ENCODE measurements around the gene HHAT. TPM values are rescaled to one million over a fixed set of nuclear protein-coding genes. Genes with fewer than 3 reads are reported as not detected.

The HHAT gene
- total RNA-seq, 1 donor from 2014 or later, result 14.7 TPM

DNA sequence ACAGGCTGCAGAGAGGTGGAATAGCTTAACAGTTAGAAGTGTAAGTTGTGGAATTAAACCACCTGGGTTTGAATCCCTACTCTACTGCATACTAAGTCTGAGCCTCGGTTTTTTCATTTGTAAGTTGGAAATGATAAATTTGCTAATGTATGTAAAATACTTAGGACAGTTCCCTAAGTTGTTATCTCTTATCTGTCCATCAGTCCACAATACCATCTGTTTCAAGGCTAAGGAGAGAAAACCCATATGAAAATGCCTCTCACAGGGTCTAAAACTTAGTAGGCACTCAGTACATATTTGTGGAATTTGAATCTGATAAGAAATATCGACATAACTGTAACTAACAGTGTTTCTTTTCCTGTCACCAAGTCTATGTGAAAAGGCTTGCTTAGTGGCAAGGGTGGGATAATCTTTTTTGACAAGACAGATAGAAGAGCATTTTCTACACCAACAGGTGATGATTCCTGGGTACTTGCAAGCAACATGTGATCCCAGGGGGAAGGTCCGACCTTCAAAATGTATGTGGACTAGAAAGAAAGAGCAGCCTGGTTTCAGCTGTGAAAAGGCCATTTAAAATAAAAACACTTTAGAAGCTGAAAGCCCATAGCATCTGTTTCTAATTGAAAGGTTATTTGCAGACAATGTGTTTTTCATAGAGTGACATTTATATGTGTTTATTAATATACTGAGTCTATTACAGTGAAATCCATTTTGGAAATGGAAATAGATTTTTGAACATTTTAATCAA, 202.9 kb downstream of the HHAT start:
- Mint-ChIP-seq H3K4me3 (ENCODE audit: low read depth) (no peak overlapping the region), H3K9me3 (ENCODE audit: low read depth) (no peaks in the 10 kb centered on the region), H3K27ac (no peak overlapping the region), H3K27me3 (no peaks in the 10 kb centered on the region), H3K36me3 (ENCODE audit: insufficient read depth) (no peaks in the 10 kb centered on the region), H3K4me1 (ENCODE audit: low read depth) (peaks cover 1% of the 10 kb centered on the region)
- no peak for DNase-seq (ENCODE audit: low spot score, unreplicated experiment)
- TF ChIP-seq, protein P1, sequence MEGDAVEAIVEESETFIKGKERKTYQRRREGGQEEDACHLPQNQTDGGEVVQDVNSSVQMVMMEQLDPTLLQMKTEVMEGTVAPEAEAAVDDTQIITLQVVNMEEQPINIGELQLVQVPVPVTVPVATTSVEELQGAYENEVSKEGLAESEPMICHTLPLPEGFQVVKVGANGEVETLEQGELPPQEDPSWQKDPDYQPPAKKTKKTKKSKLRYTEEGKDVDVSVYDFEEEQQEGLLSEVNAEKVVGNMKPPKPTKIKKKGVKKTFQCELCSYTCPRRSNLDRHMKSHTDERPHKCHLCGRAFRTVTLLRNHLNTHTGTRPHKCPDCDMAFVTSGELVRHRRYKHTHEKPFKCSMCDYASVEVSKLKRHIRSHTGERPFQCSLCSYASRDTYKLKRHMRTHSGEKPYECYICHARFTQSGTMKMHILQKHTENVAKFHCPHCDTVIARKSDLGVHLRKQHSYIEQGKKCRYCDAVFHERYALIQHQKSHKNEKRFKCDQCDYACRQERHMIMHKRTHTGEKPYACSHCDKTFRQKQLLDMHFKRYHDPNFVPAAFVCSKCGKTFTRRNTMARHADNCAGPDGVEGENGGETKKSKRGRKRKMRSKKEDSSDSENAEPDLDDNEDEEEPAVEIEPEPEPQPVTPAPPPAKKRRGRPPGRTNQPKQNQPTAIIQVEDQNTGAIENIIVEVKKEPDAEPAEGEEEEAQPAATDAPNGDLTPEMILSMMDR (IDR thresholded peaks at IDR 0.05; ENCODE audit: unreplicated experiment), result no peak

DNA sequence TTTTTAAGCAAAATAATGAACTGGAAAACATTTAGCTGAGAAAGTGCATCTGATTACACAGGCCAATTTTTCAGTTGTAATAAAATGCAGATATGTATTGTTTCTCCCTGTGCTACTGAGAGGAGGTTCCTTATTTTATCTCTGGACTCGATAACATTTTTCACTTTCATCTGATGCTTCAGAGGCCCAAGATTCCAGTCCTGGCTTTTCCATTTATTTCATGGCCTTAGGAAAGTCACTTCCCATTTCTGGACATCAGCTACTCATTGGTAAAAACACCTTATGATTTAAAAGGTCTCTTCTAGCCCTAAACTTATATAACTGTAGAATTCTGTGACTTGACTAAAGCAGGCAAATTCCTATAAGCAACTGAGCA, 203.5 kb downstream of the HHAT start:
- Mint-ChIP-seq H3K36me3 (ENCODE audit: insufficient read depth) (no peaks in the 10 kb centered on the region), H3K27ac (no peak overlapping the region), H3K4me1 (ENCODE audit: low read depth) (peaks cover 1% of the 10 kb centered on the region), H3K4me3 (ENCODE audit: low read depth) (no peak overlapping the region), H3K27me3 (no peaks in the 10 kb centered on the region), H3K9me3 (ENCODE audit: low read depth) (no peaks in the 10 kb centered on the region)
- TF ChIP-seq, protein P1 (IDR thresholded peaks at IDR 0.05; ENCODE audit: unreplicated experiment), result no peak
- no peak for DNase-seq (ENCODE audit: low spot score, unreplicated experiment)

- TF ChIP-seq, protein P1 (IDR thresholded peaks at IDR 0.05; ENCODE audit: unreplicated experiment), result no peak
- H3K4me3 Mint-ChIP-seq (ENCODE audit: low read depth), result no peak overlapping the region
- peaks cover 1% of the 10 kb centered on the region for H3K4me1 Mint-ChIP-seq (ENCODE audit: low read depth)
- H3K9me3 Mint-ChIP-seq (ENCODE audit: low read depth), result no peaks in the 10 kb centered on the region
- H3K27ac Mint-ChIP-seq, result no peak overlapping the region
- no peaks in the 10 kb centered on the region for H3K36me3 Mint-ChIP-seq (ENCODE audit: insufficient read depth)
- no peak for DNase-seq (ENCODE audit: low spot score, unreplicated experiment)
- no peaks in the 10 kb centered on the region for H3K27me3 Mint-ChIP-seq
Observed at GRCh38 chr1:210535761-210536160, 207.1 kb downstream of the HHAT start.

- H3K36me3 Mint-ChIP-seq (ENCODE audit: insufficient read depth), result no peaks in the 10 kb centered on the region
- no peak for DNase-seq (ENCODE audit: low spot score, unreplicated experiment)
- TF ChIP-seq, protein P1 (IDR thresholded peaks at IDR 0.05; ENCODE audit: unreplicated experiment), result no peak
- H3K9me3 Mint-ChIP-seq (ENCODE audit: low read depth), result no peaks in the 10 kb centered on the region
- H3K27me3 Mint-ChIP-seq, result no peaks in the 10 kb centered on the region
- H3K4me3 Mint-ChIP-seq (ENCODE audit: low read depth), result no peak overlapping the region
- H3K4me1 Mint-ChIP-seq (ENCODE audit: low read depth), result no peaks in the 10 kb centered on the region
- peak overlapping the region; percentile 16 for H3K27ac Mint-ChIP-seq
Observed at GRCh38 chr1:210536254-210536961, 207.7 kb downstream of the HHAT start.

GRCh38 chr1:210540288-210540687, 211.6 kb downstream of the HHAT start:
- no peak for DNase-seq (ENCODE audit: low spot score, unreplicated experiment)
- Mint-ChIP-seq H3K36me3 (ENCODE audit: insufficient read depth) (no peaks in the 10 kb centered on the region), H3K9me3 (ENCODE audit: low read depth) (no peaks in the 10 kb centered on the region), H3K27me3 (no peaks in the 10 kb centered on the region), H3K27ac (no peak overlapping the region), H3K4me1 (ENCODE audit: low read depth) (no peaks in the 10 kb centered on the region), H3K4me3 (ENCODE audit: low read depth) (no peak overlapping the region)
- TF ChIP-seq, protein P1 (IDR thresholded peaks at IDR 0.05; ENCODE audit: unreplicated experiment), result no peak
